GM10266 (cell line): ENCODE measurements around the gene OPRL1.

ENCODE experiments used
- DNase-seq: peaks from one replicate; pipeline ENCODE4 v3.0.0; 2012; ENCODE audit errors: extremely low spot score
- CTCF ChIP-seq: IDR thresholded peaks from 2 replicates; pipeline ENCODE4 v1.5.1; 2012; ENCODE audit warnings: mild to moderate bottlenecking, low read depth; ENCODE audit not compliant: control insufficient read depth, insufficient read depth; ENCODE audit errors: missing control alignments

Gene OPRL1

GRCh38 chr20:64099880-64100565, 20.1 kb downstream of the OPRL1 start:
- DNase-seq, result peak; percentile 69

GRCh38 chr20:64100566-64100888, 20.6 kb downstream of the OPRL1 start:
- TF ChIP-seq CTCF, result no peak
- no peak for DNase-seq

More at GRCh38 chr20:64099880-64100565, 20.1 kb downstream of the OPRL1 start:
- no peak for TF ChIP-seq CTCF

GRCh38 chr20:64100946-64101688, 21.2 kb downstream of the OPRL1 start:
- no peak for TF ChIP-seq CTCF
- no peak for DNase-seq

GRCh38 chr20:64101731-64102621, 22.1 kb downstream of the OPRL1 start:
- peak; percentile 86 for DNase-seq
- TF ChIP-seq CTCF, result peak; percentile 70

GRCh38 chr20:64102647-64103354, 22.9 kb downstream of the OPRL1 start:
- no peak for TF ChIP-seq CTCF
- no peak for DNase-seq

GRCh38 chr20:64103871-64104666, 24.2 kb downstream of the OPRL1 start:
- no peak for DNase-seq
- TF ChIP-seq CTCF, result no peak
